CD1c-positive myeloid dendritic cell (primary cell): Measurements from ENCODE around the gene PGF.
A peak's percentile ranks its signal among the peaks of the same experiment; 100 is the strongest.
"Not testable (repeated sequence)": the region's sequence is repeated elsewhere in the genome, so short reads cannot be mapped to it uniquely, and the experiment has no call there.

Experiments used
- DNase-seq: peaks from one replicate; pipeline ENCODE4 v3.0.0-alpha.2; 2016; ENCODE audit errors: extremely low spot score

PGF gene

DNA sequence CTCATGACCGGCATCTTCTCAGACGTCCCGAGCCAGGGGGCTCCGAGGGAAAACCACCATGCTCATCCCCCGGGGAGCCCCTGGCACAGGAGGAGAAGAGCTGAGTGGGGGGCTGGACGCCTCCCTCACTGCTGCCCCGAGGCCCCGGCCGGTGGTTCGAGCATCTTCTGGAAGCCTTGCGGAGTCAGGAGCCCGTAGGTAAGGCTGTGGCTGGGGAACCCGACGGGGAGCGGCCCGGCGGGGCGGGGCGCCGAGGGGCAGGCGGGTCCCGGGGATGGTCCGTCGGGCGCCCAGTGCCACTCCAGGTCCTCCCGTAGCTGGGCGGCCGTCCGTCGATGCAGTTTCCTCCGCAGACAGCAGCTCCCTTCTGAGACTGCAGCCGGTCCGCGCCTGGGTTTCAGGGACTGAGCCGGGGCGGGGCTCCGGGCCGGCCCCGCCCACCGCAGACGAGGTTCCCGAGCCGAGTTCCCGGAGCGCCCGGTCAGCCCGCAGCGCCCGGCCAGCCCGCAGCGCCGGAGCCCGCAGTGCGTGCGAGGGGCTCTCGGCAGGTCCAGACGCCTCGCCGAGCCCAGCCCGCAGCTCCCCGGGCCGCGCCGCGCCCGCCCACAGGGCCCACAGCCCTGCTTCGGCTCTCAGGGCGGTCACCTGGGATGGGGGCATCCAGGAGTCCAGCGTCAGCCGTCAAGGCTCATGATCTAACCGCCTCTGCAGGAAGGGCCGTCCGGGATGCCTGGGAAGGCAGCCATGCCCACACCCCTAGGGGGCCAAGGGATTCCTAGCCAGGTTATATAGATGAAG lies at the start of gene PGF:
TSS of gene PGF (minus strand) at position 369 of the 798 bp plus-strand sequence. CDS start at position 14, 355 bp downstream.
- peak; percentile 78 for DNase-seq

DNA sequence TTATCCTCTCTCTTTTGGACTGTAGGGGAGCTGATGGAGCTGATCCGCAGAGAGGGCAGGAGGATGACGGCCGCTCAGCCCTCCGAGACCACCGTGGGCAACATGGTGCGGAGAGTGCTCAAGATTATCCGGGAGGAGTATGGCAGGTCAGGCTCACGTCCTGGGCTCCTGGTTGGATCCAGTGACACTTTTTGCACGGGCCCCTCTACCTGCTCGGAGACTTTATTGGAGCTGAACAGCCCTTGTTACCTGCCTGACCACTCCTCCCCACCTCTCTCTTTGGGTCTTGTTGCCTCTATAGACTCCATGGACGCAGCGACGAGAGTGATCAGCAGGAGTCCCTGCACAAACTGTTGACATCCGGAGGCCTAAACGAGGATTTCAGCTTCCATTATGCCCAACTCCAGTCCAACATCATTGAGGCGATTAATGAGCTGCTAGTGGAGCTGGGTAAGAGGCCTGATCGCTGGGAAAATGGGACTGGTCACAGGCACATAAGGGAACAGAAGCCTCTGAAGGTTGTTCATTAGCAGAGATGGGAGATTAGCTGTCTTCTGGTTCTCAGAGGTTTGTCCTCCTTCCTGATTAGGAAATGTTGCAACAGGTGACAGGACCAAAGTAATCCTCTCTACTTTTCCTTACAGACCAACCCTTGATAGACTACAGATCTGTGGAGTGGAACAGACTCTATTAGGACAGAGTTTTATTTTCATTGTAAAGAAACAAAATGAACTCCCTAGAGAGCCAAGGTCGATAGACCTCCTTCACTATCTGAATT lies 48.0 kb upstream of the PGF start:
- peak; percentile 10 for DNase-seq

DNA sequence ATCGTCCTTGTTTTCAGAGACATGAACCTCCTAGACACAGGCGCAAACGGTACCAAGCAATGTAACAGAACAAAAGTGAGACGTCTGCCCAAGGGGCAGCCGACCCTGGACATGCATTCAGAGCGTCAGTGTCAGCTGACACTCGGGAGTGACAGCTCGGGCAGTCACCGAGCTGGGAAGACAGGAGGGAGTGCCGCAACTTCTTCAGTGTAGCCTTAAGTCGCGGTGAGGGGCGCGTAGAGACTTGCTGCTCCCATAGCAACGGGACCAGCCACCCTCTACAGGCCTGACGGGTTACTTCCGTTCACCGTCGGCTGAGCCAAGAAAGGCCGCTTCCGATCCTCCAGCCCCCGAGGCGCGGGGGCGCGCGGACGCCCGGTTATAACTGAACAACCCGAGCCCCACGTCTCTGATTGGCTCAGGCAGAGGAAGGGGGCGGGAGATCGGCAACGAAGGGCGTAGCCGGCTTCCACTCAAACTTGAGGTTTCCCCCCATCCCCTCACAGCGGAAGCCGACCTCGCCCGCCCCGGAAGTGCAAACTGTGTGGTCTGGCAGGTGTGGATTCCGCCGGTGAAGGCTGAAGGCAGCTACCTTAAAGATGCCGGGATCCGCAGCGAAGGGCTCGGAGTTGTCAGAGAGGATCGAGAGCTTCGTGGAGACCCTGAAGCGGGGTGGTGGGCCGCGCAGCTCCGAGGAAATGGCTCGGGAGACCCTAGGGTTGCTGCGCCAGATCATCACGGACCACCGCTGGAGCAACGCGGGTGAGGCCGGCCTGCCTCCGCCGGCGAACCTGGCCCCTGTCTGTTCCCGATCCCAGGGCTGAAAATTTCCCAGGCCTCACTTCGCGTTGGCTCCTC lies 47.2 kb upstream of the PGF start, which contains the start of gene EIF2B2:
TSS of gene EIF2B2 (plus strand) at position 530 of the 858 bp plus-strand sequence. CDS start at position 600, 70 bp downstream.
- peak; percentile 98 for DNase-seq

- DNase-seq: no peak
These were observed 46.5 kb upstream of the PGF start for GRCh38 chr14:75001899-75002298.

- no peak for DNase-seq
These were observed 45.9 kb upstream of the PGF start for GRCh38 chr14:75001261-75001660.

- DNase-seq: not testable (repeated sequence)
These were observed 40.4 kb upstream of the PGF start for GRCh38 chr14:74995781-74996180.

- DNase-seq: not testable (repeated sequence)
These were observed 38.8 kb upstream of the PGF start for GRCh38 chr14:74994182-74994581.

- DNase-seq: no peak
These were observed 33.6 kb upstream of the PGF start for GRCh38 chr14:74988993-74989392.

DNA sequence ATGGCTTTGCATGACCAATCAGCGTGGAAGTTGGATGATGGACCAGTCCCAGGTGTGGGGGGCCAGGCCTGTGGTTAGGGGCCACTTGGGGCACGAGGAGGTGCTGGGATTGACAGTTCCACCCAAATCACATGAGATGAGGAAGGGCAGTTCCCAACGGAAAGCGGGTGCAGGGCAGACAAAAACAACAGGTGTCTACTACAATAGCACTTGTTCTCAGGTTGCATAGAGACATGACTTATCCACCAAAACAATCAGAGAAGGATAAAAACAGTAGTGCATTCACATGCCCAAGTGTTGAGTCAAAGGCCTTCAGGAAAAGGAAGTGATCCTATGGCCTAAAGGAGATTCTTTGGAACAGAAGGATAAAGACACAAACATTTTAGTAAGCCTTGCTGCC lies 32.7 kb upstream of the PGF start:
- no peak for DNase-seq

GRCh38 chr14:74985806-74986205 lies 30.4 kb upstream of the PGF start:
- no peak for DNase-seq

DNA sequence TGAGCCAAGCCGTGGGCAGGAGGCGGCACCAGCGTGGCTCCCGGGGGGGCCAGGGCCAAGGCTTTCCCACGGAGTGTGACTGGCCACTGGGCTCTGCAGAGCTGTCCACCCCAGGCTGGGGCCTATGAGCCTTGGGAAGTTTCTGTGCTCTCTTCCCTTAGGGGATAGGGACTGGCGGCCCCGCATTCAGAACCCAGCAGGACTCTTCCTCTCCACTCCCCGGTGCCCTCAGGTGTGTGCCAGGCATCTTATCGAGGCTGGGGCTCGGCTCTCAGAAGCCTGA lies 29.6 kb upstream of the PGF start:
- no peak for DNase-seq

DNA sequence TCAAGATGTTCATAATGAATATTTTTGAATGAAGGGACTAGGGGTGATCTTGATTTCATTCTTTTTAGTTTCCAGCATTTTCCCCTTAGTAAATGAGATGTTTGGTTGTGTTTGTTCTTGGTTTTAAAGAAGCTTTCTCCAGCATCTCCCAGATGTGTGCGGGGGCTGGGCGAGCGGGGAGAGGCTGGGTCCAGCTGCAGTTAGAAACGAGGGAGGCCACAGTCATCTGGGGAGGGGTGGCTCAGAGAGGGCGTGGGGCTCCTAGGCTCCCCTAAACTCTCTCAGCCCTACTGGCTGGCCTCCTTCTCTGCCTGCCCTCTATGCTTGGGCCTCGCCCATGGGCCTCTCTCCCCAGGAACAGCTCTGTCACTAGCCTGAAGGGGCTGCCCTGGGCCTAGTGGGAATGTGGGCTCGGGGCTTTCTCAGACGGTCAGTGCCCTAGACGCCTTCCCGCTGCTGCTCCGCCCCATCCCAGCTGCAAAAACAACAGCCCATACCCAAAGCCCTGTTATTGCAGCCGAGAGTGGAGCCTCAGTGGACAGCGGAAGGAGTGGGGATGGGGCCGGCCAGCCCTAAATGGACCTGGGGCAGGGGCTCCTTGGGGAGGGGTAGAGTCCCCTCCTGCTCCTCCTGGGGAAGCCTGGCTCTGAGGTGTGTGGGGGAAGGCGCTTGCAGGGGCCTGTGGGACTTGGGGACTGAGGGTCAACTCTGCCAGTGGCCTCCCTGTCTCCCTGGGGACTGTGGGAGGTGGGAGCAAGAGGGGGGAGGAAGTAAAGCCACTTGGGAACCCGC lies 29.0 kb upstream of the PGF start:
- no peak for DNase-seq

DNA sequence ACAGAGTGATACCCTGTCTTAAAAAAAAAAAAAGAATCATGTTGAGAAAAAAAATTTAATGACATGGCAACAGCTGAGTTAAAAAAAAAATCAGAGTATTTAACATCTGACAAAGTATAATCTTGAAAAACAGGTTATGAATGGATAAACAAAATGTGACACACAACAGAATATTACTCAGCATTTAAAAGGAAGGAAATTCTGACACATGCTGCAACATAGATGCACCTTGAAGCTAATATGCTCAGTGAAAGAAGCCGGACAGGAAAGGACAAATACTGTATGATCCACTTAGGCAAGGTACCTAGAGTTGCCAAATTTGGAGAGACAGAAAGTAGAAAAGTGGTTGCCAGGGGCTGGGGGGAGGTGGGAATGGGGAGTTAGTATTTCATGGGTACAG lies 27.9 kb upstream of the PGF start:
- DNase-seq: no peak

DNA sequence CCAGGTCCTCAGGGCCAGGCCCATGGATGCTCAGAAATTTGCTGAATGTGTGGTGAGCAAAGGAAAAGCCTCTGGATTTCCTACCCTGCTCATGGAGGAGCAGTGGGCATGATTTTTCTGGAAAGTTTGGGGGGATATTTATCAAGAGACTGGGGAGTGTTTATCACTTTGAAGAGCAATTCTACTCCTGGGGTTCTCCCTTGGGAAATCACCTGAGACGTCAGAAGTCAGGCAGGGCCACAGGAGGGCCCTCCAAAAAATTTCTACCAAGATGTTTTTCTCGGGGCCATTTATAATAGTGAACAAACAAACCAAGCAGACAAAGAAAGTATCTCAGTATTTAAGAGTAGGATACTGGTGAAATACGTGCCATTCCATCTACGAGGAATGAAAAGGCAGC lies 27.3 kb upstream of the PGF start:
- no peak for DNase-seq

GRCh38 chr14:74981833-74982232 lies 26.4 kb upstream of the PGF start:
- DNase-seq: no peak

GRCh38 chr14:74981462-74981782 lies 26.0 kb upstream of the PGF start:
- DNase-seq: no peak

GRCh38 chr14:74980731-74981461 lies 25.5 kb upstream of the PGF start:
- no peak for DNase-seq

DNA sequence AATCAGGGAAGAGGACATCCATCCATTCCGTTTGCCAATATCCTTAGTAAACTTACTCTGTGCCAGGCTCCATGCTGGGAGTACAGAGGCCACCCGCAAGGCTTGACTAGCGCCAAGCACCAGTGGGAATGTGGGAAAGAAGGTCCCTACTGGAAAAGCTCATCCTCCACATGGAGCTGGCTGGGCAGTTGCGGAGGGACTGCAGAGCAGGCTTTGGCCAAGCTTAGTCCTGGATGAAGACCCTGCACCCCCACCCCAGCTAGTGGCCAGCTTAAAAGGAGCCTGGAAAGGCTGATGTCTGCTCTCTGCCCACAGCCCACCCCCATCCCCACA lies 25.0 kb upstream of the PGF start:
- no peak for DNase-seq

DNA sequence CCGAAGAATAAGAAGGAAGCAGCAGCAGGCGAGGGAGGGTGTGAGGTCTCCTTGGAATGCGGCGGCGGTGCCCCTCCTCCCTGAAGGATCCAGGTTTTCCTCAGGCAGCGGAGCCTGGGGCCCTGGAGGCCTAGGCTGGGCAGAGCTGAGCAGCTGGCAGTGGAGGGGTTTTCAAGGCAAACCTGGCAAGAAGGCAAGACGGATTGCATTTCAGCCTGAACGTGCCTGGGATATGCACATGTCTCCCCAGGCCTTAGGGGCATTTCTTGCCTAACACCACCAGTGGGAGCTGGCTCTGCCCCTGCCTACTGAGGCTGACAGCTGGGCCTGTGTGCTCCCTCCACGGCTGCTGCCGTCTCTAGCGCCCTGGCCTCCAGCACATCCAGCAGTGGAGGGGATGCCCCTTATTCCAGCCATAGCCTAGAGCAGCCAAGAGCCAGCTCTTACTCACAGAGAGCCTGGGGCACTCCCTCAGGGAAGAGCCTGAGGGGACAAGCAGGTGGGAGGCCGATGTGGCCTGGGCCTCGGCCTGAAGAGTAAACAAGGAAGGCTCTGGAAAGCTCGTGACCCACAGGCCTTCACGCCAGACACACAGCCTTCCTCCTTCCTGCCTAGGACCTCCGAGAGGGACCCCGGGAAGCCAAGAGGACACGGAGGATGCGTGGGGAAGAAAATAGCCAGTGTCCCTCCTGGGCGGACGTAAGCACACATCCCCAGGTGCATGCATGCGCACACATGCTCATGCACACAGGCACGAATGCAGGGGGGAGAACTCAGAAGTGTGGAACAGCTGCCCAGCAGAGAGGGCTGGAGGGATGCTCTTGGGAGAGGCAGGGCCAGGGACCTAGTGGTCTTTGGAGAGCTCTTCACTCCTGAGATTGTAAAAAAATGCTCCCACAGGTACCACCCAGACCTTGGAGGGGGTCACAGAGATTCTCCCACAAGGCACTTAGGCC lies 24.3 kb upstream of the PGF start:
- no peak for DNase-seq

DNA sequence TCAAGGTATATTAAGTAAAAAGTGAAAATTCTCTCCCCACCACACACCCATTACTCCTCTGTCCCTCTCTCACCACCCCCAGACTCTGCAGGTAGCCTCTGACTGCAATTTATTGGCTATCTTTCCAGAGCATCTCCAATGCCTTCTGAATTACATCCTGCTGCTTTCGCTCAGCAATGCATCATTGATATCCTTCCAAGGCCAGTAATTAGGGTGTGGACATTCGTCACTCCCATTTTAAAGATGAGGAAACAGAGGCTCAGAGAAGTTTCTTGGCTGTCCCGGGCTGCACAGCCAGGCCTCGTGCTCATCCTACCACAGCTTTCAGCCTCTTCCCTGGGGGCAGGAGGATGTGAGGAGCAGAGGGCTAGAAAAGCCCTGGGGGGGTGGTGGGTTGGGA lies 23.6 kb upstream of the PGF start:
- no peak for DNase-seq
